Parathyroid adenoma (tissue), 2 donors: ENCODE data around the gene PACSIN1.
"Not testable (repeated sequence)": the region's sequence is repeated elsewhere in the genome, so short reads cannot be mapped to it uniquely, and the experiment has no call there.

Experiments used
- H2AFZ ChIP-seq: fragments of 300-600 bp; sonication (generic); one replicate; pipeline ENCODE4 v1.7.0; 2017; ENCODE audit warnings: antibody characterized with exemption, mild to moderate bottlenecking
- H3K27ac ChIP-seq: fragments of 300-600 bp; sonication (generic); one replicate; pipeline ENCODE4 v1.7.0; 2017
- H3K27me3 ChIP-seq: fragments of 300-600 bp; sonication (generic); one replicate; pipeline ENCODE4 v1.7.0; 2017; ENCODE audit warnings: low read length; ENCODE audit not compliant: control insufficient read depth, insufficient read depth
- H3K36me3 ChIP-seq: fragments of 300-600 bp; sonication (generic); one replicate; pipeline ENCODE4 v1.7.0; 2017; ENCODE audit warnings: low read length; ENCODE audit not compliant: control insufficient read depth, insufficient read depth
- H3K4me1 ChIP-seq: fragments of 300-600 bp; sonication (generic); one replicate; pipeline ENCODE4 v1.7.0; 2017; ENCODE audit warnings: control low read depth
- H3K4me2 ChIP-seq: fragments of 300-600 bp; sonication (generic); one replicate; pipeline ENCODE4 v1.7.0; 2017; ENCODE audit warnings: low read length
- H3K4me3 ChIP-seq: fragments of 300-600 bp; sonication (generic); one replicate; pipeline ENCODE4 v1.7.0; 2017; ENCODE audit warnings: low read depth, low read length
- H3K79me2 ChIP-seq: fragments of 300-600 bp; sonication (generic); one replicate; pipeline ENCODE4 v1.7.0; 2017; ENCODE audit warnings: control low read depth
- H3K9ac ChIP-seq: fragments of 300-600 bp; sonication (generic); one replicate; pipeline ENCODE4 v1.7.0; 2017; ENCODE audit warnings: mild to moderate bottlenecking
- H3K9me3 ChIP-seq: fragments of 300-600 bp; sonication (generic); one replicate; pipeline ENCODE4 v1.7.0; 2017; ENCODE audit warnings: low read length; ENCODE audit not compliant: control insufficient read depth
- TF ChIP-seq, protein P1 (sequence below): fragments of 300-600 bp; sonication (generic); IDR thresholded peaks from one replicate; pipeline ENCODE4 v1.7.0; 2017; ENCODE audit warnings: antibody characterized with exemption, mild to moderate bottlenecking
- donor health status: primary hyperparathyroidism.

The PACSIN1 gene

DNA sequence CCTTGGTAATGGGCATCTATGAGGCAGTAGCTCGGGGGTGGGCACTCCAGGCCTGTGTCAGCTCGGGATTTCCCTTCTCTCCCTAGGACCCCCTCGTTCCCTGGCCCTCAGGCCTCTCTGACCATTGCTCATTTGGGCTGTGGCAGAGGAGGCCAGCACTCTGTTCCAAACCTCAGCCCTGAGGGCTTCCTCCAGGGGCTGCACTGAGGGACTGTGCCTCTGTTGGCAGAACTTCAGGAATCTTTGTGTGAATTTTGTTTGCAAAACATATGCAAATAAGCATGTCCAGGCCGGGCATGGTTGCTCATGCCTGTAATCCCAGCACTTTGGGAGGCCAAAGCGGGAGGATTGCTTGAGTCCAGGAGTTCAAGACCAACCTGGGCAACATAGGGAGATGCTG, 11.0 kb downstream of the PACSIN1 start:
- Histone ChIP-seq H3K9ac (no peak overlapping the region), H3K4me1 (no peaks in the 10 kb centered on the region), H3K36me3 (no peaks in the 10 kb centered on the region), H2AFZ (no peak overlapping the region), H3K79me2 (no peaks in the 10 kb centered on the region), H3K9me3 (no peaks in the 10 kb centered on the region), H3K4me3 (no peak overlapping the region), H3K27ac (no peak overlapping the region), H3K4me2 (no peak overlapping the region), H3K27me3 (no peaks in the 10 kb centered on the region)
- TF ChIP-seq, protein P1, sequence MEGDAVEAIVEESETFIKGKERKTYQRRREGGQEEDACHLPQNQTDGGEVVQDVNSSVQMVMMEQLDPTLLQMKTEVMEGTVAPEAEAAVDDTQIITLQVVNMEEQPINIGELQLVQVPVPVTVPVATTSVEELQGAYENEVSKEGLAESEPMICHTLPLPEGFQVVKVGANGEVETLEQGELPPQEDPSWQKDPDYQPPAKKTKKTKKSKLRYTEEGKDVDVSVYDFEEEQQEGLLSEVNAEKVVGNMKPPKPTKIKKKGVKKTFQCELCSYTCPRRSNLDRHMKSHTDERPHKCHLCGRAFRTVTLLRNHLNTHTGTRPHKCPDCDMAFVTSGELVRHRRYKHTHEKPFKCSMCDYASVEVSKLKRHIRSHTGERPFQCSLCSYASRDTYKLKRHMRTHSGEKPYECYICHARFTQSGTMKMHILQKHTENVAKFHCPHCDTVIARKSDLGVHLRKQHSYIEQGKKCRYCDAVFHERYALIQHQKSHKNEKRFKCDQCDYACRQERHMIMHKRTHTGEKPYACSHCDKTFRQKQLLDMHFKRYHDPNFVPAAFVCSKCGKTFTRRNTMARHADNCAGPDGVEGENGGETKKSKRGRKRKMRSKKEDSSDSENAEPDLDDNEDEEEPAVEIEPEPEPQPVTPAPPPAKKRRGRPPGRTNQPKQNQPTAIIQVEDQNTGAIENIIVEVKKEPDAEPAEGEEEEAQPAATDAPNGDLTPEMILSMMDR = no peak

DNA sequence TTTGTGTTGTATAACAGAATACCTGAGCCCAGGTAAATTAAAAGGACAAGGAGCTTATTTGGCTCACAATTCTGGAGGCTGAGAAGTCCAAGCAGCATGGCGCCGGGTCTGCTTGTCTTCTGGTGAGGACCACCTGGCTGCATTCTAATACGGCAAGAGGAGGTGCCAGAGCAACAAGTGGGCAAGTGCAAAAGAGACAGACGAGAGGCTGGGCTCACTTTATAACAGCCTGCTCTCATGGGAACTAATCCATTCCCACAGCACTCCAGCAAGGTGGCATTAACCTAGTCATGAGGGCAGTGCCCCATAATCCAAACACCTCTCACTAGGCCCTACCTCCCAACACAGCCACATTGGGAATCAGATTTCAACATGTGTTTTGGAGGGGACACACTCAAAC, 12.9 kb downstream of the PACSIN1 start:
- no peaks in the 10 kb centered on the region for H3K36me3 ChIP-seq
- no peaks in the 10 kb centered on the region for H3K4me1 ChIP-seq
- no peak overlapping the region for H3K4me2 ChIP-seq
- no peak overlapping the region for H3K27ac ChIP-seq
- TF ChIP-seq, protein P1 = no peak
- no peak overlapping the region for H3K9ac ChIP-seq
- H3K79me2 ChIP-seq = no peaks in the 10 kb centered on the region
- H2AFZ ChIP-seq = no peak overlapping the region
- H3K9me3 ChIP-seq = no peaks in the 10 kb centered on the region
- no peaks in the 10 kb centered on the region for H3K27me3 ChIP-seq
- no peak overlapping the region for H3K4me3 ChIP-seq

DNA sequence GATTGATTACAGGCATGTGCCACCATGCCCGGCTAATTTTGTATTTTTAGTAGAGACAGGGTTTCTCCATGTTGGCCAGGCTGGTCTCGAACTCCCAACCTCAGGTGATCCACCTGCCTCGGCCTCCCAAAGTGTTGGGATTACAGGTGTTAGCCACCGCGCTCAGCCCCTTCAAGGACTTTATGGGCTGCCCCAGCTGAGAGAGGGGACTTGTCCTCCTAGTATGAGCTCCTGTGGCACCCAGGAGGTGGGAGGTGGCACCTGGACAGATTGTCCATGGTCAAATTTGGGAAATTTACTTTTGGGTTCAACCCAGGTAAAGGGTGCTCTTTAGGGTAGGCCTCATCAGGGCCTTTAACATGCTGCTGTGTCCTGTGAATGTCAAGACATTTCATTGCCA, 17.9 kb downstream of the PACSIN1 start:
- not testable (repeated sequence) for H3K9ac ChIP-seq, H3K4me1 ChIP-seq, H3K9me3 ChIP-seq, H3K4me3 ChIP-seq, H3K4me2 ChIP-seq, H3K27ac ChIP-seq, H2AFZ ChIP-seq, H3K36me3 ChIP-seq, H3K79me2 ChIP-seq, H3K27me3 ChIP-seq

DNA sequence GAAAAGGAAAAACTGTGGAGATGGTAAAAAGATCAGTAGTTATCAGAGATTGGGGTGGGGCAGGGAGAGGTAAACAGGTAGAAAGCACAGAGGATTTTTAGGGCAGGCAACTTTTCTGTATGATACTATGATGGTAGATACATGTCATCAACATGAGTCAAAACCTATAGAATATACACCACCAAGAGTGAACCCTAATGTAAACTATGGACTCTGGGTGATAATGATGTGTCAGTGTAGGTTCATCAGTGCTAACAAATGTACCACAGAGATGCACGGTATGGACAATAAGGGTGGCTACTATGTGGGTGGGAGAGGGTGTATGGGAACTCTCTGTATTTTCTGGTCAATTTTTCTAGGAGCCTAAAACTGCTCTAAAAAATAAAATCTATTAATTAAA, 18.5 kb downstream of the PACSIN1 start:
- H3K4me2 ChIP-seq = no peak overlapping the region
- H3K9me3 ChIP-seq = no peaks in the 10 kb centered on the region
- H3K4me1 ChIP-seq = no peaks in the 10 kb centered on the region
- H3K4me3 ChIP-seq = no peak overlapping the region
- H3K9ac ChIP-seq = no peak overlapping the region
- H3K36me3 ChIP-seq = no peaks in the 10 kb centered on the region
- H3K79me2 ChIP-seq = no peaks in the 10 kb centered on the region
- H3K27ac ChIP-seq = no peak overlapping the region
- TF ChIP-seq, protein P1 = no peak
- no peak overlapping the region for H2AFZ ChIP-seq
- H3K27me3 ChIP-seq = no peaks in the 10 kb centered on the region

DNA sequence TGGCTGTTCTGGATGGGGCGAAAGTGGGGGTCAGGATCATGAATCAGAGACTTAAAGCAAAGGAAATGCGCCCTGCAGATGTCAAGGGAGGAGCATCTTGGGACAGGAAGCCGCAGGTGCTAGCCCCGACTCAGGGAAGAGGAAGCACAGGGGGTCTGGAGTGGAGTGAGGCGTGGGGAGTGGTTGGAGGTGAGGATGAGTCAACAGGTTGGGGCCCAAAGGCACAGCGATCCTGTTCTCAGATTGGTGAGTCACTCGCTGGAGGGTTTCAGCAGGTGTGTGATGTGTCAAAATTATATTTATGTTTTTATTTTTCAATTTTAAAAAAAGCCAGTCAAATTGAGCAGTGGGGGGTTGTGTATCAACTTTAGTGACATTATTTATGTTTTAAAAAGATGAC, 19.0 kb downstream of the PACSIN1 start:
- no peak overlapping the region for H3K9ac ChIP-seq
- no peak overlapping the region for H2AFZ ChIP-seq
- TF ChIP-seq, protein P1 = no peak
- H3K4me2 ChIP-seq = no peak overlapping the region
- H3K4me1 ChIP-seq = no peaks in the 10 kb centered on the region
- no peaks in the 10 kb centered on the region for H3K9me3 ChIP-seq
- no peaks in the 10 kb centered on the region for H3K36me3 ChIP-seq
- H3K27ac ChIP-seq = no peak overlapping the region
- H3K4me3 ChIP-seq = no peak overlapping the region
- H3K27me3 ChIP-seq = no peaks in the 10 kb centered on the region
- no peaks in the 10 kb centered on the region for H3K79me2 ChIP-seq
